SK-N-MC (cell line): ENCODE results near the gene RAN.
"Not testable (repeated sequence)": the region's sequence is repeated elsewhere in the genome, so short reads cannot be mapped to it uniquely, and the experiment has no call there.

Source experiments
- EZH2 ChIP-seq: fragments of 200-600 bp; sonication (generic); IDR thresholded peaks from one replicate; pipeline ENCODE4 v1.6.1; 2017; ENCODE audit warnings: antibody characterized with exemption
- FOXP2 ChIP-seq: optimal IDR thresholded peaks from 2 replicates; pipeline ENCODE3; 2011; ENCODE audit warnings: mild to moderate bottlenecking, moderate library complexity; ENCODE audit not compliant: insufficient read depth; ENCODE audit errors: extremely low read length, control extremely low read depth
- POLR2AphosphoS5 ChIP-seq: IDR thresholded peaks from 2 replicates; pipeline ENCODE4 v1.6.1; 2012; ENCODE audit warnings: mild to moderate bottlenecking, low read depth, low read length, borderline replicate concordance

GRCh38 chr12:130848105-130848504 is 23.8 kb upstream of the RAN start:
- TF ChIP-seq POLR2AphosphoS5, EZH2, FOXP2: not testable (repeated sequence)
